Stimulated activated CD4-positive, alpha-beta T cell treated with anti-CD3 and anti-CD28 coated beads, Interleukin-15, amount 100 ng/mL, for 1 hour (primary cell): ENCODE data around the gene ACP4.

Experiments
- DNase-seq, 2 donors: peaks; one replicate each; pipeline ENCODE4 v3.0.0-alpha.2; 2020; ENCODE audit warnings: low read depth in 1 of 2, low spot score in 1 of 2

Gene ACP4

GRCh38 chr19:50839712-50840655, 49.8 kb downstream of the ACP4 start:
- no peak for DNase-seq

GRCh38 chr19:50842130-50842529, 51.9 kb downstream of the ACP4 start:
- no peak for DNase-seq

- DNase-seq, result no peak
Measured at GRCh38 chr19:50843205-50843604, 53.0 kb downstream of the ACP4 start.

GRCh38 chr19:50843701-50844221, 53.5 kb downstream of the ACP4 start:
- no peak for DNase-seq

- no peak for DNase-seq
Measured at GRCh38 chr19:50844296-50844935, 54.2 kb downstream of the ACP4 start.
